Psoas muscle (tissue), 8 donors: ENCODE data around the gene VSTM2B. TPM values are rescaled to one million over a fixed set of nuclear protein-coding genes. Genes with fewer than 3 reads are reported as not detected.

Experiments used
- ATAC-seq, 4 donors: fragments of 200-7000 bp; cut with Tn5 transposase; one replicate each; pipeline ENCODE4 v1.9.1; 2020; ENCODE audit warnings: moderate library complexity in 3 of 4, mild to moderate bottlenecking in 2 of 4
- DNase-seq, 2 donors: peaks; one replicate each; pipeline ENCODE4 v3.0.0-alpha.2; 2020
- H3K27ac ChIP-seq: fragments of 200-600 bp; one replicate; pipeline ENCODE4 v1.8.0; 2022
- H3K27me3 ChIP-seq, 3 donors: fragments of 200-600 bp in 1 of 3; one replicate each; pipeline versions ENCODE4 v1.6.1 to v1.8.0; 2013 to 2022; ENCODE audit warnings: low read length in 2 of 3, mild to moderate bottlenecking in 2 of 3, moderate library complexity in 1 of 3; ENCODE audit not compliant: insufficient read depth in 3 of 3
- H3K36me3 ChIP-seq, 2 donors: fragments of 200-600 bp in 1 of 2; one replicate each; pipeline versions ENCODE4 v1.6.1 to v1.8.0; 2013 to 2022; ENCODE audit warnings: low read depth in 1 of 2, mild to moderate bottlenecking in 1 of 2, moderate library complexity in 1 of 2; ENCODE audit not compliant: insufficient read depth in 1 of 2
- H3K4me1 ChIP-seq: fragments of 200-600 bp; one replicate; pipeline ENCODE4 v1.8.0; 2022
- H3K4me3 ChIP-seq: fragments of 200-600 bp; one replicate; pipeline ENCODE4 v1.8.0; 2022; ENCODE audit warnings: mild to moderate bottlenecking
- H3K9me3 ChIP-seq: fragments of 200-600 bp; one replicate; pipeline ENCODE4 v1.8.0; 2022
- CTCF ChIP-seq: fragments of 200-600 bp; IDR thresholded peaks from one replicate; pipeline ENCODE4 v1.8.0; 2022; ENCODE audit warnings: antibody characterized with exemption
- WGBS, 3 donors: extraction: QIAGEN DNeasy Blood & Tissue Kit; methylation state at CpG; one replicate each; pipeline versions ENCODE4 v1.1.6 to v1.1.7; 2013; 5-methylcytosine and 5-hydroxymethylcytosine counted together
- intact Hi-C, 2 donors: fragments of 100-400 bp; cut with DNase I; formaldehyde crosslinking; loops; one replicate each; pipeline versions ENCODE4 v1.11.0 to v1.14.2; 2022
- polyA plus RNA-seq, 3 donors: library from polyadenylated mRNA; stranded (reverse); fragments of 200-250 nt; gene quantifications; one replicate each; pipeline ENCODE4 v1.2.3, GENCODE V29; 2013
- total RNA-seq, 4 donors: library from RNA; stranded (reverse); fragmentation: NEBNext Ultra II Directional in 2 of 4; extraction: Animal tissue kit (Norgen Biotek cat#: 25700) in 2 of 4; gene quantifications; one replicate each; pipeline versions ENCODE4 v1.2.1 to v1.2.4, GENCODE V29; 2021 to 2023
- donor health status: healthy with polysubstance abuse.
- donor health status: DM: no; HTN: no; CAD: no; lungs with moderate emphysema.
- donor health status: Bipolar disorder and iron deficiency.
- donor health status: healthy.
- donor health status: DM: yes; HTN: yes; CAD: no.
- donor health status: DM: no; HTN: no; CAD: no.
- donor health status: DM: no; HTN: no; CAD: no.
- donor health status: DM: yes; HTN: yes; CAD: no.

Gene VSTM2B
- total and polyA plus RNA-seq, 7 donors = not detected

GRCh38 chr19:29532097-29532496, 6.3 kb downstream of the VSTM2B start:
- 66 to 79% (median 73%) methylated on average over 8 of the region's 8 CpGs for WGBS, 3 donors

GRCh38 chr19:29532956-29533355, 7.2 kb downstream of the VSTM2B start:
- no peak for TF ChIP-seq CTCF
- intact Hi-C loops = no loop called here
- Histone ChIP-seq H3K27me3 (peaks cover 0 to 60% (median 41%) of the 10 kb centered on the region in 3 donors), H3K27ac (no peak overlapping the region), H3K4me1 (no peaks in the 10 kb centered on the region), H3K36me3 (no peaks in the 10 kb centered on the region), H3K9me3 (no peaks in the 10 kb centered on the region), H3K4me3 (no peak overlapping the region)
- ATAC-seq (no peak), DNase-seq (no peak)
- WGBS, 3 donors = 69 to 85% (median 78%) methylated on average over 3 of the region's 3 CpGs

More at GRCh38 chr19:29532097-29532496, 6.3 kb downstream of the VSTM2B start:
- Histone ChIP-seq H3K4me3 (no peak overlapping the region), H3K27ac (no peak overlapping the region), H3K9me3 (no peaks in the 10 kb centered on the region), H3K27me3 (peaks cover 0 to 68% (median 46%) of the 10 kb centered on the region in 3 donors), H3K4me1 (peaks cover 5% of the 10 kb centered on the region), H3K36me3 (no peaks in the 10 kb centered on the region)
- DNase-seq (no peak), ATAC-seq (no peak)
- intact Hi-C loops = no loop called here
- no peak for TF ChIP-seq CTCF

- Histone ChIP-seq H3K4me1 (no peaks in the 10 kb centered on the region), H3K36me3 (no peaks in the 10 kb centered on the region), H3K27ac (no peak overlapping the region), H3K9me3 (no peaks in the 10 kb centered on the region), H3K27me3 (peaks cover 0 to 51% (median 33%) of the 10 kb centered on the region in 3 donors), H3K4me3 (no peak overlapping the region)
- intact Hi-C loops = no loop called here
- no peak for TF ChIP-seq CTCF
- 69 to 80% (median 79%) methylated on average over 14 to 15 of the region's 15 CpGs for WGBS, 3 donors
- ATAC-seq (no peak), DNase-seq (no peak)
Observed at GRCh38 chr19:29533578-29534544, 8.1 kb downstream of the VSTM2B start.

DNA sequence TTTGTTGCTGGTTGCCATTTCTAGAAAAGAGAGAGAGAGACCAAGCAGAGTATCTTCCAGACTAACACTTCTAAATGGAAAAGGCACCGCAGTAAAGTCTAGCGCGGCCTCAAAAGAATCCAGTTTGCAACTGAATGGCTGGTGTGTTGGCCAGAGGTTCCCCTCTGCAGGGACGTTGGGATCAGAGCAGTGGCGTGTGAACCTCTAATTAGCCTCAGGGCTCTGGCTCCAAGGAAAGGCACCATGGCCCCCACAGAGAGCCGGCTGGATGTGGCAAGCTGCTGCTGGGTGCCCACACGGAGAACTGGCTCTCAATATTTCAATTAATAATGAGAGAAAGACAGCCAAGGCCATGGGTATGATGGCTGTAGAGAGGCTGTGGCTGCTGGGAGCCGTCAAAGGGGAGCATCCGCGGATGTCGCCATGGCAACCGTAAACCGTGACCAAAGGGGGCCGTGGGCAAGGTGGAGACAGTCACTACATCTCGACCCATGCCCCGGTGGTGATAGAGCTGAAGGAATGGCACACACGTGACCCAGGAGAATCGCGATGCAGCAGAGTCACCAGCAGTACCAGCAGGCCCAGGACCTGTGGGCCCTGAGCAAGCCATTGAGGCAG, 9.5 kb downstream of the VSTM2B start:
- H3K4me1 ChIP-seq = no peaks in the 10 kb centered on the region
- H3K4me3 ChIP-seq = no peak overlapping the region
- 47 to 49% (median 47%) methylated on average over 19 of the region's 19 CpGs for WGBS, 3 donors
- H3K36me3 ChIP-seq = no peaks in the 10 kb centered on the region
- no peak for ATAC-seq
- no peak for TF ChIP-seq CTCF
- no peaks in the 10 kb centered on the region for H3K9me3 ChIP-seq
- no peak overlapping the region for H3K27ac ChIP-seq
- H3K27me3 ChIP-seq = peaks cover 0 to 39% (median 25%) of the 10 kb centered on the region in 3 donors
- intact Hi-C loops = no loop called here
- no peak for DNase-seq
